Upper lobe of right lung (tissue), 1 donor: Measurements from ENCODE around the gene KLF18. TPM values are rescaled to one million over a fixed set of nuclear protein-coding genes. Genes with fewer than 3 reads are reported as not detected.

Source experiments
- ATAC-seq: fragments of 200-7000 bp; cut with Tn5 transposase; one replicate; pipeline ENCODE4 v1.9.1; 2020; ENCODE audit warnings: mild to moderate bottlenecking, moderate library complexity
- DNase-seq: peaks from one replicate; pipeline ENCODE4 v3.0.0-alpha.2; 2020
- H3K27ac ChIP-seq: fragments of 200-600 bp; one replicate; pipeline ENCODE4 v1.8.0; 2022
- H3K27me3 ChIP-seq: fragments of 200-600 bp; one replicate; pipeline ENCODE4 v1.8.0; 2022; ENCODE audit warnings: mild to moderate bottlenecking
- H3K36me3 ChIP-seq: fragments of 200-600 bp; one replicate; pipeline ENCODE4 v1.8.0; 2022
- H3K4me1 ChIP-seq: fragments of 200-600 bp; one replicate; pipeline ENCODE4 v1.8.0; 2022
- H3K4me3 ChIP-seq: fragments of 200-600 bp; one replicate; pipeline ENCODE4 v1.8.0; 2022; ENCODE audit warnings: mild to moderate bottlenecking
- H3K9me3 ChIP-seq: fragments of 200-600 bp; one replicate; pipeline ENCODE4 v1.8.0; 2022
- intact Hi-C: fragments of 100-400 bp; cut with DNase I; formaldehyde crosslinking; loops from one replicate; pipeline ENCODE4 v1.11.0; 2022
- long read RNA-seq: library from polyadenylated mRNA; unstranded; transcript quantifications from one replicate; pipeline ENCODE4 v2.0.0, GENCODE V29; 2021
- total RNA-seq: library from RNA; stranded (reverse); fragmentation: NEBNext Ultra II Directional; extraction: Animal tissue kit (Norgen Biotek cat#: 25700); gene quantifications from one replicate; pipeline ENCODE4 v1.2.1, GENCODE V29; 2021
- TF ChIP-seq, protein P1 (sequence below): fragments of 200-600 bp; IDR thresholded peaks from one replicate; pipeline ENCODE4 v1.8.0; 2022; ENCODE audit warnings: antibody characterized with exemption
- donor health status: DM: no; HTN: yes; CAD: no; lungs with severe emphysema.

The KLF18 gene
- not detected for total RNA-seq
- long read RNA-seq, result 0 reads

DNA sequence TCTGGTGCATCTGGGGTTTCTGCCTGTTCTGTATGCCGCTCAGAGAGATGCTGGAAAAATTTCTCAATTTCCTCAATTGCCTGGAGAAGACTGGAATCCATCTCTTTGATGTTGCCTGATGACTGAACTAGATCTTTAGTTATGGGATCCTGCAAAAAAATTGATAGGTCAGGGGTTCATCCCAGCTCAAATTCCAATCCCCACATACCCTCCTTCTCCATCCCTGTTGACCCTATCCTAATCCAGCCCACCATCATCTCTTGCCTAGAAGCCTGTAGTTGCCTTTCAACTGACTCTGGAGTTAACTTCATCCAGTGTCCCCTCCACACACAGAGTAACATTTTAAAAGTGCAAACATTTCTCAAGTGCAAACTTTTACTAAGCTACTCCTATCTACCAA is at the start of gene KLF18:
TSS of gene KLF18 (minus strand) at position 101 of the 400 bp plus-strand sequence. CDS start at position 101, 0 bp downstream.
- ATAC-seq (no peak), DNase-seq (no peak)
- Histone ChIP-seq H3K27me3 (no peaks in the 10 kb centered on the region), H3K9me3 (peaks cover 15% of the 10 kb centered on the region), H3K27ac (no peak within 1 kb of the TSS), H3K4me1 (no peaks in the 10 kb centered on the region), H3K4me3 (no peak within 1 kb of the TSS), H3K36me3 (no peaks in the 10 kb centered on the region)
- intact Hi-C loops, result no loop called here
- TF ChIP-seq, protein P1, sequence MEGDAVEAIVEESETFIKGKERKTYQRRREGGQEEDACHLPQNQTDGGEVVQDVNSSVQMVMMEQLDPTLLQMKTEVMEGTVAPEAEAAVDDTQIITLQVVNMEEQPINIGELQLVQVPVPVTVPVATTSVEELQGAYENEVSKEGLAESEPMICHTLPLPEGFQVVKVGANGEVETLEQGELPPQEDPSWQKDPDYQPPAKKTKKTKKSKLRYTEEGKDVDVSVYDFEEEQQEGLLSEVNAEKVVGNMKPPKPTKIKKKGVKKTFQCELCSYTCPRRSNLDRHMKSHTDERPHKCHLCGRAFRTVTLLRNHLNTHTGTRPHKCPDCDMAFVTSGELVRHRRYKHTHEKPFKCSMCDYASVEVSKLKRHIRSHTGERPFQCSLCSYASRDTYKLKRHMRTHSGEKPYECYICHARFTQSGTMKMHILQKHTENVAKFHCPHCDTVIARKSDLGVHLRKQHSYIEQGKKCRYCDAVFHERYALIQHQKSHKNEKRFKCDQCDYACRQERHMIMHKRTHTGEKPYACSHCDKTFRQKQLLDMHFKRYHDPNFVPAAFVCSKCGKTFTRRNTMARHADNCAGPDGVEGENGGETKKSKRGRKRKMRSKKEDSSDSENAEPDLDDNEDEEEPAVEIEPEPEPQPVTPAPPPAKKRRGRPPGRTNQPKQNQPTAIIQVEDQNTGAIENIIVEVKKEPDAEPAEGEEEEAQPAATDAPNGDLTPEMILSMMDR, result no peak

DNA sequence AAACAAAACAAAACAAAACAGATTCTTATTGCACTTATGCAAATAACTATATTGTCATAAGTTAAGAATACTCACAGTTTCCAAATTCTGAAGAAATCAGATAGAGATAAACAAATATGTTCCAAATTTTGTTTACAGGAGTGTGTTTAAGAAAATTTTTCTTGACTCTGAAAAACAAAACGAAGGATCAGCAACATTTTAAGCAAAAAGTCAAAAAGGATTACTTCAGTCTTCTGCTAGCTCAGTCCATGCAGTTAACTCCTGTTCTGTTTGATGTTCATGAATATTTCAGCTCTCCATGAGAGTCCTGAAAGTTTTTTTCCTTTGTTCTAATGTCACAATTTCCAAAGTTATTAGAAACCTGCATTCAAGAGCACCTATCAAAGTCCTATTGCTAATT is 33.2 kb upstream of the KLF18 start:
- H3K36me3 ChIP-seq, result no peaks in the 10 kb centered on the region
- H3K27ac ChIP-seq, result no peak overlapping the region
- DNase-seq (no peak), ATAC-seq (no peak)
- H3K4me3 ChIP-seq, result no peak overlapping the region
- no peaks in the 10 kb centered on the region for H3K27me3 ChIP-seq
- H3K9me3 ChIP-seq, result no peaks in the 10 kb centered on the region
- intact Hi-C loops, result no loop called here
- TF ChIP-seq, protein P1, result no peak
- no peaks in the 10 kb centered on the region for H3K4me1 ChIP-seq

DNA sequence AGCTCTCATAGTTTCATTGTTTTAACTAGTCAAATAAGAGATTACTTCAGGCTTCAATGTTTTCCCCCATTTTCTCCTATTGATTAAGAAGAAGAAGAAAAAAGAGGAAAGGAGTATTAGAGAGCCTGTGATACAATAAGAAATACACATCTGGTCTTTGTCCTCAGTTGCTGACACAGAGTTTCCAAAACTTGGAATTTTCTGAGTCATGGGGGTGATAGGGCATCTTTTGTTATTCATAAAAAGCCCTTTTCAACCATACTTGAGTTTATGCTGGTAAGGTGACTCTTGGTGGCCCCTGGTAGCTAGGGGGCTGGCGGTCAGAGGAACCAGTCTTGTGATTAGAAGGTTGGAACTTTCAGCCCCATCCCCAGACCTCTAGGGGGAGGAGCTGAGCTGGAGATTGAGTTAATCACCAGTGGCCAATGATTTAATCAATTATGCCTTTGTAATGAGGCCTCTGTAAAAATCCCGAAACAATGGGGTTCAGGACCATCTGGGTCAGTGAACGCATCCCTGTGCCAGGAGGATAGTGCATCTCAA is 28.9 kb upstream of the KLF18 start:
- Histone ChIP-seq H3K36me3 (no peaks in the 10 kb centered on the region), H3K27ac (no peak overlapping the region), H3K9me3 (no peaks in the 10 kb centered on the region), H3K4me3 (no peak overlapping the region), H3K4me1 (no peaks in the 10 kb centered on the region), H3K27me3 (no peaks in the 10 kb centered on the region)
- intact Hi-C loops, result no loop called here
- ATAC-seq, result no peak
- no peak for DNase-seq
- TF ChIP-seq, protein P1, result no peak

DNA sequence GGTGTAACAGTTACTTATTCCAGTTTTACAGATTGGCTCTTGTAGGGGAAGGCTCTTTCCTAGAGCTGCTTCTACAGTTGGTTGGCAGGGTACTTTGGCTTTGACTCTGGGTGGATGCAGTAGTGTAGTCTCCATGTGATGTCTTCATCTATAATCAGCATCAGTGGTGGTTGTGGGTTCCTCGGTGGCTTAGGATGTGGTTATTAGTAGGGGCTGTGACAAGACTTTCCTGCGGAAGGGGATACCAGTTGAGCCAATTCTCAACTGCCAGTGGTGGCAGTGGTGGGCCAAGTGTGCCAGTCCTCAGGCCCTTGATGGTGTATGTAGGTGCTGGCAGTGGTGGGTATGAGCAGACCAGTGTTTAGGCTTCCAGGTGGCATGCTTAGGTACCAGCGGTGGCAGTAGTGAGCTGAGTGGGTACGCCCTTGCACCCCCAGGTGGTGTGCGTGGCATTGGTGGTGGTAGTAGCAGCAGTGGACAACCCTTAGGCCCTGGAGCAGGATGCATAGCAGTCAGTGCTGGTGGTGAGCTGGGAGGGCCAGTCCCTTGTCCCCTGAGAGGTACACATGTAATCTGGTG is 27.2 kb upstream of the KLF18 start:
- intact Hi-C loops, result no loop called here
- H3K36me3 ChIP-seq, result no peaks in the 10 kb centered on the region
- no peaks in the 10 kb centered on the region for H3K27me3 ChIP-seq
- no peak overlapping the region for H3K4me3 ChIP-seq
- H3K27ac ChIP-seq, result no peak overlapping the region
- H3K9me3 ChIP-seq, result no peaks in the 10 kb centered on the region
- TF ChIP-seq, protein P1, result no peak
- DNase-seq, result no peak
- no peaks in the 10 kb centered on the region for H3K4me1 ChIP-seq
- ATAC-seq, result no peak

DNA sequence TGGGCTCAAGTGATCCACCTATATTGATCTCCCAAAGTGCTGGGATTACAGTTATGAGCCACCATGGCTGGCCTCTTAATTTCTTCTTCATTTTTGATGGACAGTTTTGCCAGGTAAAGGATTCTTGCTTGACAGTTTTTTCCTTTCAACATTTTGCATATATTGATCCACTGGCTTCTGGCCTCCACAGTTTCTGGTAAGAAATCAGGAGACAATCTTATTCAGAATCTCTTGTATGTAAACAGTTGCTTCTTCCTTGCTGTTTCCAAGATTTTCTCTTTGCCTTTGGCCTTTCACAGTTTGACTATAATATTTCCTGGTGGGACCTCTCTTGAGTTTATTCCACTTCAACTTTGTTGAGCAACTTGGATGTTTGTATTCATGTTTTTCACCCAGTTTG is 20.1 kb upstream of the KLF18 start:
- Histone ChIP-seq H3K27me3 (no peaks in the 10 kb centered on the region), H3K4me1 (no peaks in the 10 kb centered on the region), H3K27ac (no peak overlapping the region), H3K36me3 (no peaks in the 10 kb centered on the region), H3K4me3 (no peak overlapping the region), H3K9me3 (no peaks in the 10 kb centered on the region)
- ATAC-seq (no peak), DNase-seq (no peak)
- intact Hi-C loops, result no loop called here
- TF ChIP-seq, protein P1, result no peak
